Pancreas (tissue), 10 donors: ENCODE data around the gene FAT4. TPM values are rescaled to one million over a fixed set of nuclear protein-coding genes. Genes with fewer than 3 reads are reported as not detected.

Experiments
- ATAC-seq, 4 donors: fragments of 200-7000 bp; cut with Tn5 transposase; one replicate each; pipeline versions ENCODE4 v1.8.0 to v1.9.1; 2020; ENCODE audit warnings: mild to moderate bottlenecking in 4 of 4, moderate library complexity in 4 of 4
- DNase-seq, 6 donors: peaks; one replicate each; pipeline ENCODE4 v3.0.0-alpha.2; 2020
- FAIRE-seq: peaks from 2 replicates; lab custom pipeline; 2012; peaks lifted over from hg19 to GRCh38; lab: Jason Lieb, UNC
- H3K27ac ChIP-seq, 4 donors: fragments of 200-600 bp; sonication (generic); 1 replicate in 3 of 4; 2 replicates in 1 of 4; pipeline versions ENCODE4 v1.5.0 to v1.8.0; 2020
- H3K27me3 ChIP-seq, 4 donors: fragments of 200-600 bp; one replicate each; pipeline ENCODE4 v1.8.0; 2021
- H3K36me3 ChIP-seq, 3 donors: fragments of 200-600 bp; sonication (generic) in 1 of 3; one replicate each; pipeline versions ENCODE4 v1.5.0 to v1.8.0; 2020 to 2021
- H3K4me1 ChIP-seq, 3 donors: fragments of 200-600 bp; one replicate each; pipeline ENCODE4 v1.8.0; 2021
- H3K4me3 ChIP-seq, 4 donors: fragments of 200-600 bp; sonication (generic) in 2 of 4; one replicate each; pipeline versions ENCODE4 v1.5.0 to v1.8.0; 2020 to 2021
- H3K9me3 ChIP-seq, 4 donors: fragments of 200-600 bp; one replicate each; pipeline ENCODE4 v1.8.0; 2021
- CTCF ChIP-seq, 4 donors: fragments of 200-600 bp; sonication (generic) in 3 of 4; IDR thresholded peaks; one replicate each; pipeline versions ENCODE4 v1.5.0 to v1.8.0; 2021; ENCODE audit warnings: antibody characterized with exemption in 4 of 4
- WGBS, 2 donors: extraction: QIAGEN DNeasy Blood & Tissue Kit; methylation state at CpG; one replicate each; pipeline ENCODE4 v1.1.7; 2013; 5-methylcytosine and 5-hydroxymethylcytosine counted together
- intact Hi-C, 3 donors: fragments of 100-400 bp; cut with DNase I; formaldehyde crosslinking; loops; one replicate each; pipeline versions ENCODE4 v1.11.1 to v1.14.2; 2022
- polyA plus RNA-seq, 2 donors: library from polyadenylated mRNA; stranded (reverse); fragments of 200-250 nt; gene quantifications; one replicate each; pipeline ENCODE4 v1.2.3, GENCODE V29; 2013
- total RNA-seq, 6 donors: library from RNA; stranded (reverse); fragmentation: NEBNext Ultra II Directional in 4 of 6; extraction: Animal tissue kit (Norgen Biotek cat#: 25700) in 4 of 6; gene quantifications; one replicate each; pipeline versions ENCODE4 v1.2.1 to v1.2.4, GENCODE V29; 2021 to 2023
- donor health status: healthy with polysubstance abuse.
- donor health status: DM: no; HTN: no; CAD: no; lungs with moderate emphysema.
- donor health status: DM: no; HTN: no; CAD: no.
- donor health status: control.
- donor health status: control.
- donor health status: Bipolar disorder and iron deficiency.
- donor health status: DM: yes; HTN: yes; CAD: no.
- donor health status: DM: no; HTN: no; CAD: no.
- donor health status: DM: no; HTN: no; CAD: no.
- donor health status: DM: yes; HTN: yes; CAD: no.

FAT4 gene
- total and polyA plus RNA-seq, 8 donors, result 0.27 to 2.6 (median 1.3) TPM

GRCh38 chr4:125316401-125316790, 1.6 kb downstream of the FAT4 start:
- H3K27me3 ChIP-seq, result peaks cover 0 to 8% (median 0%) of the 10 kb centered on the region in 4 donors
- FAIRE-seq, result no peak

GRCh38 chr4:125316791-125317524, 2.2 kb downstream of the FAT4 start:
- peak in 2 of 4 donors; percentile 3 to 9 for ATAC-seq
- intact Hi-C loops, result loop anchor here in 1 of 3 donors (10.0 kb wide), 1 partner anchor 418 kb away; no protein-coding TSS in a partner anchor
- no peaks in the 10 kb centered on the region for H3K9me3 ChIP-seq
- peak overlapping the region; percentile 16 to 83 (median 78) for H3K4me3 ChIP-seq
- H3K36me3 ChIP-seq, result no peaks in the 10 kb centered on the region
- peak in 4 of 6 donors; percentile 15 to 72 (median 39) for DNase-seq
- no peak overlapping the region for H3K27ac ChIP-seq
- peaks cover 0 to 6% (median 0%) of the 10 kb centered on the region in 4 donors for H3K27me3 ChIP-seq
- TF ChIP-seq CTCF (IDR thresholded peaks at IDR 0.05), result no peak
- no peak for FAIRE-seq
- 1 to 2% methylated on average over 55 to 66 of the region's 66 CpGs for WGBS, 2 donors
- peaks cover 0 to 11% (median 0%) of the 10 kb centered on the region in 3 donors for H3K4me1 ChIP-seq

More at GRCh38 chr4:125316401-125316790, 1.6 kb downstream of the FAT4 start:
- no peaks in the 10 kb centered on the region for H3K36me3 ChIP-seq
- peak in 3 of 4 donors; percentile 8 to 17 (median 17) for ATAC-seq
- intact Hi-C loops, result loop anchor here in 1 of 3 donors (10.0 kb wide), 1 partner anchor 418 kb away; no protein-coding TSS in a partner anchor
- TF ChIP-seq CTCF (IDR thresholded peaks at IDR 0.05), result no peak
- H3K4me1 ChIP-seq, result peaks cover 0 to 11% (median 0%) of the 10 kb centered on the region in 3 donors
- H3K27ac ChIP-seq, result no peak overlapping the region
- peak overlapping the region; percentile 16 to 83 (median 78) for H3K4me3 ChIP-seq
- 0 to 1% methylated on average over 25 of the region's 25 CpGs for WGBS, 2 donors
- DNase-seq, result peak in 4 of 6 donors; percentile 24 to 67 (median 38)
- no peaks in the 10 kb centered on the region for H3K9me3 ChIP-seq

GRCh38 chr4:125317525-125317877, 2.7 kb downstream of the FAT4 start:
- no peak overlapping the region for H3K27ac ChIP-seq
- intact Hi-C loops, result loop anchor here in 1 of 3 donors (10.0 kb wide), 1 partner anchor 417 kb away; no protein-coding TSS in a partner anchor
- TF ChIP-seq CTCF (IDR thresholded peaks at IDR 0.05), result no peak
- peak overlapping the region; percentile 16 to 83 (median 78) for H3K4me3 ChIP-seq
- H3K9me3 ChIP-seq, result no peaks in the 10 kb centered on the region
- H3K36me3 ChIP-seq, result no peaks in the 10 kb centered on the region
- 9 to 13% methylated on average over 23 of the region's 23 CpGs for WGBS, 2 donors
- ATAC-seq, result no peak
- H3K27me3 ChIP-seq, result peaks cover 0 to under 1% (median 0%) of the 10 kb centered on the region in 4 donors
- peak in 2 of 6 donors; percentile 25 to 60 for DNase-seq
- no peak for FAIRE-seq
- peaks cover 0 to 11% (median 0%) of the 10 kb centered on the region in 3 donors for H3K4me1 ChIP-seq

GRCh38 chr4:125319311-125319710, 4.6 kb downstream of the FAT4 start:
- 52 to 57% methylated on average over 2 of the region's 2 CpGs for WGBS, 2 donors
- no peak overlapping the region for H3K4me3 ChIP-seq
- H3K36me3 ChIP-seq, result no peaks in the 10 kb centered on the region
- ATAC-seq (no peak), DNase-seq (no peak), FAIRE-seq (no peak)
- intact Hi-C loops, result loop anchor here in 1 of 3 donors (10.0 kb wide), 1 partner anchor 415 kb away; no protein-coding TSS in a partner anchor
- H3K27ac ChIP-seq, result no peak overlapping the region
- no peaks in the 10 kb centered on the region for H3K27me3 ChIP-seq
- TF ChIP-seq CTCF (IDR thresholded peaks at IDR 0.05), result no peak
- H3K9me3 ChIP-seq, result no peaks in the 10 kb centered on the region
- H3K4me1 ChIP-seq, result peaks cover 0 to 4% (median 0%) of the 10 kb centered on the region in 3 donors
